HEK293 (cell line): Measurements from ENCODE around the gene ZBTB39.

Experiments
- CTCF ChIA-PET: fragments of 350-600 bp; formaldehyde crosslinking; extraction: SDS; loops from one replicate; lab custom pipeline; 2021; ENCODE audit warnings: antibody characterized with exemption; lab: Yijun Ruan, JAX
- POLR2A ChIA-PET: fragments of 300-600 bp; formaldehyde crosslinking; extraction: SDS; loops from one replicate; lab custom pipeline; 2020; ENCODE audit warnings: antibody characterized with exemption, inconsistent platforms; lab: Yijun Ruan, JAX
- H3K27ac ChIP-seq: fragments of 200-500 bp; sonication (Bioruptor generic); 2 replicates; pipeline ENCODE4 v1.5.1; 2014; ENCODE audit warnings: low read depth, low read length, control low read depth, inconsistent platforms; ENCODE audit errors: extremely low read depth
- H3K36me3 ChIP-seq, 2 experiments: fragments of 200-500 bp in 1 of 2; sonication (Bioruptor generic) in 1 of 2; 1 replicate in 1 of 2; 2 replicates in 1 of 2; pipeline ENCODE4 v1.5.1; 2014 to 2017; ENCODE audit warnings: inconsistent platforms in 2 of 2, low read length in 2 of 2; ENCODE audit not compliant: control insufficient read depth in 2 of 2, insufficient read depth in 1 of 2
- H3K4me1 ChIP-seq: fragments of 200-500 bp; sonication (Bioruptor generic); 2 replicates; pipeline ENCODE4 v1.5.1; 2014; ENCODE audit warnings: mild to moderate bottlenecking, low read length, inconsistent platforms; ENCODE audit not compliant: control insufficient read depth, insufficient read depth
- H3K4me3 ChIP-seq: 2 replicates; pipeline ENCODE4 v1.5.1; 2011; ENCODE audit warnings: low read depth, mild to moderate bottlenecking, control low read depth, low read length, moderate library complexity
- H3K9me3 ChIP-seq: fragments of 200-500 bp; sonication (Bioruptor generic); 2 replicates; pipeline ENCODE4 v1.5.1; 2014; ENCODE audit warnings: low read depth, low read length, inconsistent platforms; ENCODE audit not compliant: control insufficient read depth, insufficient read depth
- BCL11B ChIP-seq: fragments of 450-650 bp; formaldehyde crosslinking; IDR thresholded peaks from 2 replicates; pipeline ENCODE4 v1.5.1; 2016; ENCODE audit warnings: low read depth, missing biosample characterization, missing genetic modification characterization
- FEZF1 ChIP-seq: fragments of 450-650 bp; formaldehyde crosslinking; IDR thresholded peaks from 2 replicates; pipeline ENCODE4 v1.5.1; 2016; ENCODE audit warnings: missing biosample characterization, missing genetic modification characterization
- GFI1B ChIP-seq: fragments of 450-650 bp; formaldehyde crosslinking; IDR thresholded peaks from 2 replicates; pipeline ENCODE4 v1.5.1; 2016; ENCODE audit warnings: missing biosample characterization, missing genetic modification characterization
- PRDM6 ChIP-seq: fragments of 450-650 bp; formaldehyde crosslinking; IDR thresholded peaks from 2 replicates; pipeline ENCODE4 v1.5.1; 2017; ENCODE audit warnings: missing biosample characterization, missing genetic modification characterization
- REST ChIP-seq: fragments of 450-650 bp; formaldehyde crosslinking; IDR thresholded peaks from 2 replicates; pipeline ENCODE4 v1.5.1; 2016; ENCODE audit warnings: missing biosample characterization, missing genetic modification characterization
- WT1 ChIP-seq: fragments of 450-650 bp; formaldehyde crosslinking; IDR thresholded peaks from 2 replicates; pipeline ENCODE4 v1.5.1; 2016; ENCODE audit warnings: missing biosample characterization, missing genetic modification characterization
- ZNF133 ChIP-seq: fragments of 450-650 bp; formaldehyde crosslinking; IDR thresholded peaks from 2 replicates; pipeline ENCODE4 v1.5.1; 2016; ENCODE audit warnings: missing biosample characterization, missing genetic modification characterization
- ZNF174 ChIP-seq: fragments of 450-650 bp; formaldehyde crosslinking; IDR thresholded peaks from 2 replicates; pipeline ENCODE4 v1.5.0; 2017; ENCODE audit warnings: missing biosample characterization, mild to moderate bottlenecking, missing genetic modification characterization
- ZNF311 ChIP-seq: fragments of 450-650 bp; formaldehyde crosslinking; IDR thresholded peaks from 2 replicates; pipeline ENCODE4 v1.5.1; 2017; ENCODE audit warnings: missing biosample characterization, missing genetic modification characterization, borderline replicate concordance
- ZNF404 ChIP-seq: fragments of 450-650 bp; formaldehyde crosslinking; IDR thresholded peaks from 2 replicates; pipeline ENCODE4 v1.5.1; 2017; ENCODE audit warnings: missing biosample characterization, missing genetic modification characterization
- ZNF416 ChIP-seq: fragments of 450-650 bp; formaldehyde crosslinking; IDR thresholded peaks from 2 replicates; pipeline ENCODE4 v1.5.1; 2016; ENCODE audit warnings: missing biosample characterization, missing genetic modification characterization
- ZNF521 ChIP-seq: fragments of 450-650 bp; formaldehyde crosslinking; IDR thresholded peaks from 2 replicates; pipeline ENCODE4 v1.5.1; 2017; ENCODE audit warnings: missing biosample characterization, mild to moderate bottlenecking, missing genetic modification characterization
- ZNF560 ChIP-seq: fragments of 450-650 bp; formaldehyde crosslinking; IDR thresholded peaks from 2 replicates; pipeline ENCODE4 v1.5.1; 2017; ENCODE audit warnings: missing biosample characterization, missing genetic modification characterization, borderline replicate concordance
- ZNF561 ChIP-seq: fragments of 450-650 bp; IDR thresholded peaks from 2 replicates; pipeline ENCODE4 v1.5.1; 2018; ENCODE audit warnings: missing biosample characterization, missing genetic modification characterization, borderline replicate concordance
- ZNF621 ChIP-seq: fragments of 450-650 bp; formaldehyde crosslinking; IDR thresholded peaks from 2 replicates; pipeline ENCODE4 v1.5.1; 2017; ENCODE audit warnings: missing biosample characterization, missing genetic modification characterization
- ZNF629 ChIP-seq: fragments of 450-650 bp; formaldehyde crosslinking; IDR thresholded peaks from 2 replicates; pipeline ENCODE4 v1.5.1; 2017; ENCODE audit warnings: missing biosample characterization, missing genetic modification characterization
- ZNF660 ChIP-seq: fragments of 450-650 bp; IDR thresholded peaks from 2 replicates; pipeline ENCODE4 v1.5.1; 2018; ENCODE audit warnings: missing biosample characterization, mild to moderate bottlenecking, missing genetic modification characterization
- ZNF843 ChIP-seq: fragments of 450-650 bp; formaldehyde crosslinking; IDR thresholded peaks from 2 replicates; pipeline ENCODE4 v1.5.1; 2016; ENCODE audit warnings: missing biosample characterization, missing genetic modification characterization
- ZSCAN16 ChIP-seq: fragments of 450-650 bp; formaldehyde crosslinking; IDR thresholded peaks from 2 replicates; pipeline ENCODE4 v1.5.1; 2016; ENCODE audit warnings: missing biosample characterization, missing genetic modification characterization
- ZSCAN23 ChIP-seq: fragments of 450-650 bp; formaldehyde crosslinking; IDR thresholded peaks from 2 replicates; pipeline ENCODE4 v1.5.1; 2016; ENCODE audit warnings: missing biosample characterization, missing genetic modification characterization
- TF ChIP-seq, protein P1 (sequence below): fragments of 450-650 bp; formaldehyde crosslinking; optimal IDR thresholded peaks from 2 replicates; pipeline ENCODE3; 2016; ENCODE audit warnings: missing biosample characterization, mild to moderate bottlenecking, missing genetic modification characterization
- TF ChIP-seq, protein P2 (sequence below): fragments of 450-650 bp; formaldehyde crosslinking; IDR thresholded peaks from 2 replicates; pipeline ENCODE4 v1.5.1; 2016; ENCODE audit warnings: missing biosample characterization, missing genetic modification characterization, low read depth
- TF ChIP-seq, protein P3 (sequence below): fragments of 450-650 bp; formaldehyde crosslinking; IDR thresholded peaks from 2 replicates; pipeline ENCODE4 v1.5.1; 2016; ENCODE audit warnings: missing biosample characterization, missing genetic modification characterization

Gene ZBTB39

DNA sequence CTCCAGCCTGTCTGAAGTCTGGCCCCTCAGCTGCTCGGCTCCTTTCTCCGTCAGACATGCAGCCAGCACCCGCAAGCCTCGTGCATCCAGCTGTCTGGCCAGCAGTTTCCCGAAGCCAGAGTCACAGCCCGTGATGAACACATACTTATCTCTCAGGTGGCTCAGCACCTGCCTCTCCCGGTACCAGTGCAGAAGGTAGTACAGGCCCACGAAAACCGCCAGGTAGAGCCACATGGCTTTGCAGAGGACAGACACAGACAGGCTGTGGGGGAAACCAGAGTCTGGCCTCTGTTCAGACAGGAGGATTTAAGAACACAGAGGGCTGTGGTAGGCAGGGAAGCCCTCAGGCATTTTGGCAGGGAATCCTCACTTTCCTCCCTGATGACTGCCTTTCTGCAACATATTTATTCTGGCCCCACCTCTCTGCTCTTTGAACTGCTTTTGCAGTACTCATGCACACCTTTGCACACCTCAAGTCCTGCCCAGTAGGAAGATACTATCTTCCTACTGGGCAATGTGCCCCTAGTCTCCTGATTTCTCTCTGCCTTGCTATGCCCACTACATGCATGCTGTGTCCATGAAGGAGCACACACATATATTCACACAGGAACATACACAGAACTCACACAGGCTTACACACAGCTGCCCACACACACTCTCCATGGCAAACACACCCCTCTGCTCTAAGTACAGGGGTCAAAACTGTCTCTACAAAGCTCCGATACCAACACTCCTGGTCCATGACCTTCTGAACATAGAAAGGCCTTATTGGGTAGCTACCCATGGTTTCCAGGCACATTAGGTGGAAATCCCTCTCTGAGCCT lies 48.9 kb downstream of the ZBTB39 start, which contains the start of gene RDH16 (continued):
- TF ChIP-seq WT1 (tag by site-specific recombination) = no peak
- TF ChIP-seq ZNF521 (tag by site-specific recombination) = no peak
- no peak for TF ChIP-seq ZNF416 (tag by site-specific recombination)

- H3K27ac ChIP-seq = no peak overlapping the region
- H3K36me3 ChIP-seq = no peaks in the 10 kb centered on the region
- TF ChIP-seq ZNF629 (tag by site-specific recombination) (no peak), ZNF843 (tag by site-specific recombination) (no peak), ZNF621 (tag by site-specific recombination) (no peak), BCL11B (tag by site-specific recombination) (no peak), ZNF561 (tag by site-specific recombination) (no peak), ZSCAN16 (tag by site-specific recombination) (no peak), ZNF660 (no peak), ZNF174 (tag by site-specific recombination) (no peak), GFI1B (tag by site-specific recombination) (no peak), PRDM6 (no peak), ZSCAN23 (no peak), ZNF560 (tag by site-specific recombination) (no peak), REST (tag by site-specific recombination) (no peak), ZNF133 (tag by site-specific recombination) (no peak), ZNF404 (no peak), FEZF1 (tag by site-specific recombination) (no peak), ZNF311 (tag by site-specific recombination) (no peak)
- TF ChIP-seq, protein P1, sequence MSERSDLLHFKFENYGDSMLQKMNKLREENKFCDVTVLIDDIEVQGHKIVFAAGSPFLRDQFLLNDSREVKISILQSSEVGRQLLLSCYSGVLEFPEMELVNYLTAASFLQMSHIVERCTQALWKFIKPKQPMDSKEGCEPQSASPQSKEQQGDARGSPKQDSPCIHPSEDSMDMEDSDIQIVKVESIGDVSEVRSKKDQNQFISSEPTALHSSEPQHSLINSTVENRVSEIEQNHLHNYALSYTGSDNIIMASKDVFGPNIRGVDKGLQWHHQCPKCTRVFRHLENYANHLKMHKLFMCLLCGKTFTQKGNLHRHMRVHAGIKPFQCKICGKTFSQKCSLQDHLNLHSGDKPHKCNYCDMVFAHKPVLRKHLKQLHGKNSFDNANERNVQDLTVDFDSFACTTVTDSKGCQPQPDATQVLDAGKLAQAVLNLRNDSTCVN (tag by site-specific recombination) = no peak
- TF ChIP-seq, protein P2, sequence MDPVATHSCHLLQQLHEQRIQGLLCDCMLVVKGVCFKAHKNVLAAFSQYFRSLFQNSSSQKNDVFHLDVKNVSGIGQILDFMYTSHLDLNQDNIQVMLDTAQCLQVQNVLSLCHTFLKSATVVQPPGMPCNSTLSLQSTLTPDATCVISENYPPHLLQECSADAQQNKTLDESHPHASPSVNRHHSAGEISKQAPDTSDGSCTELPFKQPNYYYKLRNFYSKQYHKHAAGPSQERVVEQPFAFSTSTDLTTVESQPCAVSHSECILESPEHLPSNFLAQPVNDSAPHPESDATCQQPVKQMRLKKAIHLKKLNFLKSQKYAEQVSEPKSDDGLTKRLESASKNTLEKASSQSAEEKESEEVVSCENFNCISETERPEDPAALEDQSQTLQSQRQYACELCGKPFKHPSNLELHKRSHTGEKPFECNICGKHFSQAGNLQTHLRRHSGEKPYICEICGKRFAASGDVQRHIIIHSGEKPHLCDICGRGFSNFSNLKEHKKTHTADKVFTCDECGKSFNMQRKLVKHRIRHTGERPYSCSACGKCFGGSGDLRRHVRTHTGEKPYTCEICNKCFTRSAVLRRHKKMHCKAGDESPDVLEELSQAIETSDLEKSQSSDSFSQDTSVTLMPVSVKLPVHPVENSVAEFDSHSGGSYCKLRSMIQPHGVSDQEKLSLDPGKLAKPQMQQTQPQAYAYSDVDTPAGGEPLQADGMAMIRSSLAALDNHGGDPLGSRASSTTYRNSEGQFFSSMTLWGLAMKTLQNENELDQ (tag by site-specific recombination) = no peak
- TF ChIP-seq, protein P3, sequence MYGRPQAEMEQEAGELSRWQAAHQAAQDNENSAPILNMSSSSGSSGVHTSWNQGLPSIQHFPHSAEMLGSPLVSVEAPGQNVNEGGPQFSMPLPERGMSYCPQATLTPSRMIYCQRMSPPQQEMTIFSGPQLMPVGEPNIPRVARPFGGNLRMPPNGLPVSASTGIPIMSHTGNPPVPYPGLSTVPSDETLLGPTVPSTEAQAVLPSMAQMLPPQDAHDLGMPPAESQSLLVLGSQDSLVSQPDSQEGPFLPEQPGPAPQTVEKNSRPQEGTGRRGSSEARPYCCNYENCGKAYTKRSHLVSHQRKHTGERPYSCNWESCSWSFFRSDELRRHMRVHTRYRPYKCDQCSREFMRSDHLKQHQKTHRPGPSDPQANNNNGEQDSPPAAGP = no peak
- no peaks in the 10 kb centered on the region for H3K4me1 ChIP-seq
- H3K9me3 ChIP-seq = no peaks in the 10 kb centered on the region
- ChIA-PET POLR2A (no interaction called here), CTCF (interaction anchor here (1.2 kb wide), 1 partner anchor 32 kb away, joined by 3 read pairs; no protein-coding TSS in a partner anchor)
- H3K4me3 ChIP-seq = no peak overlapping the region
These were observed 50.6 kb downstream of the ZBTB39 start for GRCh38 chr12:56955631-56956256.
